NCI-H524 treated with DMSO at 0.1 percent for 48 hours (cell line): ENCODE results near the gene PPM1H.
"Not testable (repeated sequence)": the region's sequence is repeated elsewhere in the genome, so short reads cannot be mapped to it uniquely, and the experiment has no call there.

Source experiments
- DNase-seq: peaks from one replicate; lab custom pipeline; 2025; lab: John Stamatoyannopoulos, UW

Gene PPM1H

DNA sequence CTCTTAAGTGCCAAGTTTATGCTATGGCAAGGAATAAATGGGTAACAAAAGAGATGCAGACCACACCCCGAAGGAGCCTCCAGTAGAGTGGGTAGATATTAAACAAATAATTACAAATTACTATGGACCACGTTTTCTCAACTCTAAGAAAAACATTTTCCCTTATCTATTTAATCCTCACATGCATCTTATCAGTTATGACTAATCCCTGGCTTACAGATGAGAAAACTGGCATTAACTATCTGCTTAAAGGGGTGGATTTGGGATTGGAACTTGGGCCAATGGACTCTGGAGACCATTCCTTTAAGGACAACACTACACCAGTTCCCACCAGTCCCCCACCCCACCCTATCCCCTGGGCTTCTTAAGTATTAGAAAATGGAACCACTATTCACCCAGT is 26.3 kb downstream of the PPM1H start:
- DNase-seq = no peak

DNA sequence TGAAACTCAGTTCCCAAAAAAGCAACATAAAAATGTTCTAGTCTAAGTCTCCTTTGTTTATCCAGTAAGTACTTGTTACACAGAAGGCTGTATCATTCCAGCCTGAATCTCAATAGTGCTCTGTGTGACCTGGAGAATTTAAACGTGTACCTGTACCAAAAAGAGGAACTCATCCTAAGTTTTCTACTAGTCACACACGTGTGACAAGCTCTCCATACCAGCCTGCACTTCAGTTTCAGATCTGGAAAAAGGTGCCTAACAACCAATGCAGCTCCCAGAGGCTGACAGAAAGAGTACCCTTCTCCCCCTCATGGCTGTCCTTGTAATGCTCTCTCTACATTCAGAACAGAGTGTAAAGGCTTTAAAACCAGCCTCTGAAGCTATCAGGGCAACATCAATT is 27.4 kb downstream of the PPM1H start:
- no peak for DNase-seq

DNA sequence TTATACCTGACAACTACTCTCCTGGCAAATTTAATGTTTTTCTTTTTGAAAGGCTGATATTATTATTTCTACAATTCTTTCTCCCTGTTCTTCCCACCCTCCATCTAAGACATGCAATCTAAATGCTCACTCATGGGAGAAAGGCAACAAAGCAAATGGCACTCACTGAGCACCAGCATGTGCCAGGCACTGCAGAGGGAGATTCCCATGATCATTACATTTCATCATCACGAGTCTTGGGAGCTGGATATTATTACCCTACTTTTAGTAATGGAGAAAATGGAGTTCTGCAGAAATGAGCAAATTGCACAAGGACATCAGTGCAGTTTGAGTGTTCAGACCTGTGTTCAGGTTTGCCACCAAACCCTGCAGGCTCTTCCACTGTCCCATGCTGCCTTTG is 27.9 kb downstream of the PPM1H start:
- no peak for DNase-seq

DNA sequence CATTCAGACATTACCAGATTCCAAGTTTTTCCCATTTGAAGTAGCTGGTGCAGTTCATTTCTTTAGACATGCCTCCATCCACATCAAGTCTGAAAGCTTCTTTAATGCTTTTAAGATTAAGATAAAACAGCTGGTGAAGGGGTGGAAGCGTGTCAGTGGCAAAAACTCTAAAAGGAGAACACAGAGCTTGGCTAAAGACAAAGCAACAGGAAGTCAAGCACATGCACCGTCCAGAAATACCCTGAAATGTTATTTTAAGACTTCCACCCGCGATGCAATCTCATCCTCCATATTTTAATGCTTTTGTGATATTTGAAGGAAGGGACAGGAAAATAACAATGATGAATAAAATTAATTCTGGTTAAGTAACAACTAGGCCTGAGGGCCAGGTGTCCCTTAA is 31.8 kb downstream of the PPM1H start:
- DNase-seq = no peak

DNA sequence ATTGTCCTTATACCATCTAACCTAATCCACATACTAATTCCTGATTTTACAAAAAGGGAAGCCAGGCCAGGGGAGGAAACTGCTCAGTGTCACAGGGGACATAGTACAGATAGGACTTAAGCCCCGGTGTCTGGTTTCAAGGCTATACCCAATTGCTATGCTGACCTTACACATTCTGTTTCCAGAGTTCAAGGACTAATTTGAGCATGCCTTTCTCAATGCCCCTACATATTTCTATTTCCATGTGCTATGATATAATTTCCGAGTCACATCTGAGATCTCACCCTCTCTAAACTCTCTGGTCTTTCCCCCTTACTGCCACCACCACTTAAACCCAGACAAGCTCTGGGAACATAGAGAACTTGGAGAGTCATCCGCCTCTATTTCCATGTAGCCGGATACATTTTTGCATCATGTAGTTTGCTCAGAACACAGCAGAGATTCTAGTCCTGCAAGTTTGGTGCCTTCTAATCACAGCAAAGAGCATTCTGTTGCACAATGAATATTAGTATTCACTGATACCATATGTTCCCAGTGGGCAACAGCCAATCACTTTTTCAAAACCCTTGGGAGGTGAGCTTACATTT is 34.2 kb downstream of the PPM1H start:
- no peak for DNase-seq

DNA sequence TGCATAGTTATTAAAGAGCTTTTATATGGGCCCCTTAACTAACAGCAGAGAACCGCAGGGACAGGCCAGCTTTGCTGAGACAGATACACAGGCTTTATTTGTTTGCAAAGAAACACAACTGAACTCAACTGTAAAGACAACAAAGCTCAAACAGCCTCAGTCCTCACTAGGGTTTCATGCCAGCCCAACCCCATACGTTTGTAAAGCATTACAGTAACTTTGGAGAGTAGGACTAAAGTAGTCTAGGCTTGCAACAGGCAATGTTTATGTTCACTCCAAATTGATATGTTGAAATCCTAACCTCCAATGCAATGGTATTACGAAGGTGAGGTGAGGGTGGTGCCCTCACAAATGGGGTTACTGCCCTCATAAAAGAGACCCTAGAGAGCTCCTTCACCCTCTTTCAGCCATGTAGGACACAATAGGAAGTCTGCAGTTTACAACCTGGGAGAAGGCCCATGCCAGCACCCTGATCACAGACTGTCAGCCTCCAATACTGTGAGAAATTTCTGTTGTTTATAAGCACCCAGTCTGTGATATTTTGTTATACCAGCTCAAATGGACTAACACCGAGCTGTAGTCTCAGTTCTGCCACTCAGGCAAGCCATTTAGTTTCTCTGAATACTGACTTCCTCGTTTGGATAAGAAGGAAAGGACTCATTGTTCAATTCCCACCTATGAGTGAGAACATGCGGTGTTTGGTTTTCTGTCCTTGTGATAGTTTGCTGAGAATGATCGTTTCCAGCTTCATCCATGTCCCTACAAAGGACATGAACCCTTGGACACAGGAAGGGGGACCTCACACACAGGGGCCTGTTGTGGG is 35.2 kb downstream of the PPM1H start:
- DNase-seq = no peak

DNA sequence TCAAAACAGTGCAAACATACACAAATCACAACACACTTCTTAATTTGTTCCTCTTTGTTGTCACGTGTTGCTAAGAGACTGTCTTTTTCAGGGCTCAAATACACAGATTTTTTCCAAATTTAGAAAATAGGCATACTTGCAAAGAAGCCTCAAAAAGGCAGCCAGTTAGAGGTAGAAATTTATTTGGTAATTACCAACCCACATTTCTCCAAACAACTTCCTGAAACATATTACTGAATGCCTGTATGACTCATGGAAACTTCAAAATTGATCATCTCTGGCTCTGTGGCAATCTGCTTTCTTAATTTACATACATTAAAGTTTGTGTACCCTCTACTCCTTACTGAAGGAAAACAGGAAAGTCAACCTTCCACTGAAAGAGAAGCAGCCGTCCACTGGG is 36.4 kb downstream of the PPM1H start:
- no peak for DNase-seq

DNA sequence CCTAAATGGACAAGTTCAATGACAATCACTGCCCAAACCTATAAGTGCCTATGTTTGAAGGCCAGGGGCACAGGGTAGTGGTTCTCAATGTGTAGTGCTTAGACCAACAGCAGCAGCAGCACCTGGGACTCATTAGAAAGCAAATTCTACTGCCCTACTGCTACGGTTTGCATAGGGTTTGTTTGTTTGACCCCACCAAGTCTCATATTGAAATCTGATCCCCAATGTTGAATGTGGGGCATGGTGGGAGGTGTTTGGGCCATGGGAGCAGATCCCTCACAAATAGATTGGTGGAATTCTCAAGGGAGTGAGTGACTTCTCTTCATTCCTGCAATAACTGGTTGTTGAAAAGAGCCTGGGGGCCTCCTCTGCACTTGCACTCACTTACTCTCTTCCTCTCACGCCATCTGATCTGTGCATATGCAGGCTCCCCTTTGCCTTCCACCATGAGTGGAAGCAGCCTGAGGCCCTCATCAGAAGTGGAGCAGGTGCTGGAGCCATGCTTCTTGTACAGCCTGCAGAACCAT is 39.5 kb downstream of the PPM1H start:
- DNase-seq = no peak

DNA sequence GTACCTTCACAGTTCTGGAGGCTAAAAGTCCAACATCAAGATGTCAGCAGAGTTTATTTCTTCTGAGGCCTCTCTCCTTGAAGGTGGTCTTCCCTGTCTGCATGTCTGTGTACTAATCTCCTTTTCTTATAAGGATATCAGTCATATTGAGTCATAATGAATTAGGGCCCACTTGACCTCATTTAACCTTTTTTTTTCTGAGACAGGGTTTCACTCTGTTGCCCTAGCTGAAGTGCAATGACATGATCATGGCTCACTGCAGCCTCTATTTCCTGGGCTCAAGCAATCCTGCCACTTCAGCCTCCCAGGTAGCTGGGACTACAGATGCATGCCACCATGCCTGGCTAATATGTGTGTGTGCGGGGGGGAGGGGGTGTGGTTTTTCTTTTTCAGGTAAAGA is 41.7 kb downstream of the PPM1H start:
- DNase-seq = no peak

DNA sequence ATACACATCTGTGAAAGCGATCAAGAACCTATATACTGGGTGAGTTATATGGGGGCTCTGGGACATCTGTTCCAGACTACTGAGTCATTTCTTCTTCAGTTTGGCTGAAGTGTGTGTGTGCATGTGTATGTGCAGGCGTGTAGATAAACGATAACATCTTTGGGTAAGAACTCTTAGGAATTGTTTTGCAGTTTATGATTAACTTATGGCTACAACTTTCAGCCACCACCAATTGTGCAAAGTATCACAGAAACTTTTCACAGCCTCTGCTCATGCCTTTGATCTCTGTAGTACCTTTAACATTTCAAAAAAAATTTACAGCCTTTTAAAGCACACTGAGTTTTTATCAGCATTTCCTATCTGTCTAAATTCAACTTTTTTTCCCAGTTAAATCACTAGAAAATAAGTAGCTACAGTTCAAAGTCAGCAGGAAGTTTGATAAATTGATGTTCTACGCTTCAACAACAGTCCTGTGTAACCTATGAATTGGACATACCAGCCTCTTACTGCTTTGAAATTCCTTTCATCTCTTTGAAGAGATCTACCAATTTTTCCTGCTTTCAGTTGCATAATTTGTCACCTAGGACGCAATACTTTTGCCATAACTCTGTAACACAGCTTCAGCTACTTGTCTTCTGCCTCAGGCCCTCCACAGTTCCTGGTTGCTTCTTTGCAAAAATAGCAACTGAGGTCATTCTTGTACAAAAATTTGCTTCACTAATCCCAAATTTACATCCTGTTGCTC is 43.0 kb downstream of the PPM1H start:
- DNase-seq = no peak

DNA sequence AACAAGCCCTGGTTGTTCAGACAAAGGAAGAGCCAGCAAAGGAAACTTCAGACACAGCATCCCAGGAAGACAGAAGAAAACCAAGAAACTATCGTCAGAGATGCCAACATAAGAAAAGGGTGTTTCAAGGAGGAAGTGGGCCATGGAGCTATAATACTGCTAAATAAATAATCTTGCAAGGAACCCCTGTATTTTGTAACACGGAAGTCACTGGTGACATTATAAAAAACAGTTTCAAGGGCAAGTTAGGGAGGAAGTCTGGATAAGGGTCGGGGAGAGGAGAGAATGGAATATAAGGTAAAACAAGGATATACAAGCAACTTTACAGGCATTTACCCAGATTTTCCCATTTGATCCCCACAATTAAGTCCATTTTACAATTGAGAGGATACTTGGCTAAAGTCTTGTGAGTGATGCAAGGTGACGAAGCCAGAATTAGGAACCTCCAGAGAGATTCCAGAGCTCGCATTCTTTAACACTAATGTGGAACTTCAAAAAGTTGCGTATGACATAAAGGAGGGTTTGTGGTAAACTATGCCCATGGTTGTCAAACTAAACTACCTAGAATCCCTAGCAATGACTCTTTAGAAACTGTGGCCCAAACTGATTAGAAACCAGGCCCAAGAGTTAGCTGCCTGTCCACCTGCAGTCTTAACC is 46.4 kb downstream of the PPM1H start:
- DNase-seq = no peak

DNA sequence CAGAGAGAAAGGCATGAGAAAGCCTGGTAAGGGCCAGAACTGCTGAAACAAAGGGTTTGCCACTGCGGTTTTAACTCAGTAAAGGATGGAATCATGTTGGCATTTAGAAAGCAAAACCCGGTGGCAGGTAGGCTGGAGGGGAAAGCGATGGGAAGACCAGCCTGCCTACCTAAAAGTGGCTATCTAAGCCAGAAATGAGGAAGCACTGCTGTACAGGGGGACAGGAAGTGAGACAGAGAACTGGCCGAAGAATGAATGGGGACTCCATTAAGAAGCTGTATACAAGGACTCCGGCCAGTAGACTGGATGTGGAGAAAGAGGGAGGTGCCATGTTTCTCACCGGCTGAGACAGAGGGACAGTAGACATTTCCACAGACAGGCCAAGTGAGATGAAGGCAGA is 48.2 kb downstream of the PPM1H start:
- no peak for DNase-seq

DNA sequence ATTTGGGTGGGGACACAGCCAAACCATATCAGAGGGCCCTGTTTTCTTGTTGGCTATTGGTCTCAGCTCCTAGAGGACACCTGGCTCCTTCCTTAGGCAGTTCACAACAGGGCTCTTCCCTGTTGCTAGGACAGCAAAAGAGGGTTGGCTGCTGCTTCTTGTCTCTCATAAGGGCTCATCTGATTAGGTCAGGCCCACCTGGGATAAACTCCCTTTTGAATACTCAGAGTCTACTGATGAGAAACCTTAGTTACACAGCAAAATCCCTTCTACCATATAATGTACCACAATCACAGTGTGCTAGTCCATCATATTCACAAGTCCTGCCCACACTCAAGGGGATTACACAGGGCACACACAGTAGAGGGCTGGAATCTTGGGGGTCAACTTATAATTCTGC is 49.7 kb downstream of the PPM1H start:
- no peak for DNase-seq

DNA sequence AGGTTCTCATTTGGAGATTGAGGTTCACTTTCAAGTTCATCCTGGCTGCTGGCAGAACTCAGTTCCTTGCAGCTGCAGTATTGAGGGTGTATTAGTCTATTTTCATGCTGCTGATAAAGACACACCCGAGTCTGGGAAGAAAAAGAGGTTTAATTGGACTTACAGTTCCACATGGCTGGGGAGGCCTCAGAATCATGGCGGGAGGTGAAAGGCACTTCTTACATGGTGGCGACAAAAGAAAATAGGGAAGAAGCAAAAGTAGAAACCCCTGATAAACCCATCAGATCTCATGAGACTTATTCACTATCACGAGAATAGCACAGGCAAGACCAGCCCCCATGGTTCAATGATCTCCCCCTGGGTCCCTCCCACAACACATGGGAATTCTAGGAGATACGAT is 50.1 kb downstream of the PPM1H start:
- not testable (repeated sequence) for DNase-seq

DNA sequence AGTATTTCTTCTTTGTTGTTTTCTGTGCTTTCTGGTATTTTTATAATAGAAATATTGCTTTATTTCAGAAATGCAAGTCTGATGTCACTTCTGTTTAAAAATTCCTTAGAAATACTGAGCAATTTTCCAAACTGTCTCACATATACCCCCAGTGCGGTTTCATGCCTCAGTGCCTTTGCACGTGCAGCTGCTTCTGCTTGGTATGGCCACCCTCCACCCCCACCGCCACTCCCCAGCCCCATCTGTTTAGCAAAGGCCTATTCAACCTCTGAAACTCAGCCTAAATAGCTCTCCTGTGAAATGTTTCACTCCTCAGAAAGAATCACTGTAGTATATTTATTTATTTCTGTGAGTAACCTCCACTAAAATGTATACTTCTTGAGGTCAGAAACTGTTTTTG is 52.3 kb downstream of the PPM1H start:
- DNase-seq = no peak

DNA sequence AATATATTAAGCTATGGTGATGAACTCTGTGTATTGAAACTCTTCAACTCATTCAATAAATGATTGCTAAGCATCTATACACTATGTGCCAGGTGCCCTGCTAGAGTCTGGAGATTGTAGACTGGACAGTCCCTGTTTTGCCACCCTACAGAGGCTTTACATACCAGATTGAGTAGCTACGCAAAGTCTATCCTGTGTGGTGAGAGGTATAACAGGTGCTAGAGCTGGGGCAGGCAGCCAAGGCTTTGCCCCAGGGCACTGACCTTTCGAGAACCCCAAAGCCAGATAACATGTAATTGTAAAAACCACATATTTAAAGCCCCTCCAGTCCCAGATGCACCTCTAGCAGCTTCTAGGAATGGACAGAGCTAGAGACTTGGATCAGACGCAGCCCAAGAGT is 52.8 kb downstream of the PPM1H start:
- DNase-seq = no peak

DNA sequence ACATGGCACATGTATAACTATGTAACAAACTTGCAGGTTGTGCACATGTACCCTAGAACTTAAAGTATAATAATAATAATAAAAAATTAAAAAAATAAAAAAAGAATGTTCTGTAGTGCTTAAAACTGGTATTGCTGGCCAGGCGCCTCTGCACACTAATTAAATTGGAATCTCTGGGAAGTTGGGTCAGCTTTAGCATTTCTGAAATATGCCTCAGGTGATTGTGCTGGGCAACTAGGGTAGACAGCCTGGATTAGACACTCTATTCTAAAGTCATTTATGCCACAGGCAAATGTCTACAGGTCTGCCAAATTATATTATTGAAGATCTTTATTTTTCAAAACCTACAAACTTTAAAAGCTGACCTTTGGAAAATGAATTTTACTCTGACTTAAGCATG is 55.3 kb downstream of the PPM1H start:
- no peak for DNase-seq

DNA sequence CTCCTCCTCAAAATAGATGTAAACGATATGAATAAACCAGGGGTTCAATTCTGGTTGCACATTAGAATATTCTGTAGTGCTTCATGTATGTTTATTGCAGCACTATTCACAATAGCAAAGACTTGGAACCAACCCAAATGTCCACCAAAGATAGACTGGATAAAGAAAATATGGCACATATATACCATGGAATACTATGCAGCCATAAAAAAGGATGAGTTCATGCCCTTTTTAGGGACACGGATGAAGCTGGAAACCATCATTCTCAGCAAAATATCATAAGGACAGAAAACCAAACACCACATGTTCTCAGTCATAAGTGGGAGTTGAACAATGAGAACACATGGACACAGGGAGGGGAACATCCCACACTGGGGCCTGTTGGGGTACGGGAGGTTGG is 55.7 kb downstream of the PPM1H start:
- not testable (repeated sequence) for DNase-seq

DNA sequence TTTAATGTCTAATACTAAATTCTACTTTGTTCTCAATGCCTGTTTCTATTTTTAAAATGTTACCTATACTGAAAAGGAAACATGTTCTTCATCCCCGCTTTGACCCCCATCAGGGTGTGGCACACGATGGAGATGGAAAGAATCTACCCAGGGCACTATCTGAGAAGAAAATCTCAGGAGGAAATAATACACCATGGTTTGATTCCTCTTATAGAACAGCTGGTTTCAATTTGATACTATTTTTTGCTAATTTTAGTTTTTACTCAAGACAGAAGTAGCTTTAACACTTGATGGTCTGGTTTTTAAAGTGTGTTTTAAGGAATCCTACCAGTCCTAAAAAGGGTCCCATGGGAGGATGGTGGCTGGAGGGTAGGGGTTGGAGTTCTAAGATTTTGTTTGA is 56.7 kb downstream of the PPM1H start:
- no peak for DNase-seq

DNA sequence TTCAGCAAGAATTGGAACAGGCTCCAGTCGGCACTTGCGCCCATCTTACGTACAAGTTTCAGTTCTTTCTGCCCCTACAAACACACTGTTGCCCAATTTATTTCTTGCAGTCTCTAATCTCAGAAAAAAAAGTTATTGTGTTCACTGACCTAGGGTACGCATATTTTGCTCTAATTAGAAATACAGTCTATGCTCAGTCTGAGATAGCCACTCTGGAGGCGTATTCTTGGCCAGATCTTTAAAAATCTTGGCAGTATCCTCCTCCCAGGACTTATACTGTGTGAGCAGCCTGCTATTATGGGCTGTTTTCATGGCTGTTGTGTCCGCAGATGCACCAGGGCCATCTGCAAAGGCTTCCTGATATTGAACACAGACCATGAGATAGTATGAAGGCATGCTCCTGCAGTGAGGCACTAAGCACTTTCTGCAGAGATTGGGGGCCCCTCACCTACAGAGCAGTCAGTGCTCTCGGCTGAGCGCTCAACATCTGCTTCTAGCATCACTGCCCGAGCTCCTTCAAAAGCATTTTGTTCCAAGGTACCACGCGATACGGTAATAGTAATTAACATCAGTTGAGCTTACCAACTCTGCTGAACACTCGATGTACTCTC is 57.9 kb downstream of the PPM1H start:
- DNase-seq = no peak

DNA sequence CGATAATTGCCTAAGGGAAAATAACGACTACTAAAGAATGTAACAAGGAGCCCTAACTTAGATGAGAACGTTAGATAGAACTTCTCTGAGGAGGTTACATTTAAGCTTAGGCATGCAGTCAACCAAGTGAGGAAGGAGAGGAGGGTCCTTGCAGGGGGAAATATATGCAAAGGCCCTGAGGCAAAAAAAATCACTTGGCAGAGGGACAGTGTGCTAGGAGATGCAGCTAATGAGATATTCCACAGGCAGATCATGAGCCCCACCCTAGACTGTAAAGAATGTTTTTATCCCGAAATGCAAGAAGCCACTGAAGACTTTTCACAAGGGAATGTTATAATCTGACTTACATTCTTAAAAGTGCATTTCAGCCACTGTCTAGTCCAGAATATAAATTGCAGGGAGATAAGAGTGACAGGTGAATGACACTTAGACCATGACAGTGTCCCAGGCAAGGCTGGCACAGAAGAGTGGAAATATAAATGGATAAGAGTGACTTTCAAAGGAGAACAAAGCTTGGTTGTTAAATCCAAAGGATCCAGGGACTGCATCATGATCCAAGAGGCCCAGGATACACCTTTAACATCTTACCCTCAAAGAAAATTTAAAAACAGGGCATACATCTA is 61.0 kb downstream of the PPM1H start:
- DNase-seq = no peak
